NCI-H2227 treated with DMSO at 0.1 percent for 48 hours (cell line): ENCODE results near the gene ANKH.

Experiments
- DNase-seq: peaks from one replicate; lab custom pipeline; 2025; lab: John Stamatoyannopoulos, UW

ANKH gene

DNA sequence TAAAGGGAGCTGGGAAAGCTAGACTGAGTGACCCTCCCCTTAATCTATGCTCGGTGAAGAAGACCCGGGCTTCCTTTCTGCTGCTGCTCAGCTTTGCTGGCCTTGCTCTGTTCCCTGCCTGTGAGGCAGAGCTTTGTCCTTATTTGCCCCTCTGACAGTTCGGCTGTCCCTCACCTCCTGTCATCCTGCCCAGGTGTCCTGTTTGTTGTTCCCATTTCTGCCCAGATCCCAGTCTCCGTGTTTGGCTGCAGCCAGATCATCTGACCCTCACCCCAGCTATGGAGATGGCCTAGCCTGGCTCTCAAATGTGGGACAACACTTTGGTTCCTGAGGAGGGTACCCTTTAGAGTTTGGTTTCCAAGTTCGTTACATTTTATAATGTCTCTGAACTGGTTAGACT, 186.8 kb downstream of the ANKH start:
- DNase-seq: no peak

DNA sequence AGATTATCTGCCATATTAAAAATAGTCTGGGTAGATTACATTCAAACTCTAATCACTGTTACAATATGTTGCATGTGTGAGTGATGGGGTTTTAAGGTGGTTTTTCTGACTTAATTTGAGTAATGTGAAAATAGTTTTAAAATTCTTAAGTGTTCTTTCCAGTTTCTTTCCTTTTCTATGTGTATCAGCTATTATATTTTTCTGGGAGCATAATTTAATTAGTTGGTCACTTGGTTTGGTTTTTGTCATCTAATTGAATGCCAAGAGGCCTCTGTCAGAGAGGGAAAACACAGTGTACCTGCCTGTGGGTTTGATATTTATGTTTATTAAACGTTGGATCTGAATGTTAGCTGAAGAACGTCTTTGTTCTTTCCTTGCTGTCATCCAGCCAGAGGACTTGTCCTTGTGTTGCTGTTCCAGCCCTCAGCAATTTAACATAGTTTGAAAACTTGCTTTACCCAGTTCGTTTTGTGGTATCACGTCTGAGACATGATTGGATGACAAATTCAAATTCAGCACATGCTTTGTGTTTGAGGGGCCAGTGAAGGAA, 187.6 kb downstream of the ANKH start:
- DNase-seq: no peak

DNA sequence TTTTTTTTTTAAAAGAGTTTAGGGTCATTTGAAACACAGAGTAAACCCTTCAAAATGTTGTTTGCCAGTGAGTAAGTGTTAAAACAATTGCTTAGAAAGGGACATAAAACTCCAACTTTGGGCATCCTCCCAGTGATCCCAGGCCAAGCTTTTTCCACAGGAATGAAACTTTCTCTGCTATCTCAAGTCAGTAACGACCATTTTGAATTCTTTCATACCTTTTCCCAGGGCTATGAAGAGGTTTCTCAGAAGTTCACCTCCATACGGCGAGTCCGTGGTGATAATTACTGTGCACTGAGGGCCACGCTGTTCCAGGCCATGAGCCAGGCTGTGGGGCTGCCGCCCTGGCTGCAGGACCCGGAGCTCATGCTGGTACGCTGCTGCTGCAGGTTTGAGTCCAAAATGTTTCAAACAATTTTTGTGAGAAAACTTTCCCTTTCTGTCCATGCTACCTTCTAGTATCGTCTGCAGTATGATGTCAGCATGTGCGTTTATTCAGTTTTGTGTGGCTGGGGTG, 190.3 kb downstream of the ANKH start:
- no peak for DNase-seq

DNA sequence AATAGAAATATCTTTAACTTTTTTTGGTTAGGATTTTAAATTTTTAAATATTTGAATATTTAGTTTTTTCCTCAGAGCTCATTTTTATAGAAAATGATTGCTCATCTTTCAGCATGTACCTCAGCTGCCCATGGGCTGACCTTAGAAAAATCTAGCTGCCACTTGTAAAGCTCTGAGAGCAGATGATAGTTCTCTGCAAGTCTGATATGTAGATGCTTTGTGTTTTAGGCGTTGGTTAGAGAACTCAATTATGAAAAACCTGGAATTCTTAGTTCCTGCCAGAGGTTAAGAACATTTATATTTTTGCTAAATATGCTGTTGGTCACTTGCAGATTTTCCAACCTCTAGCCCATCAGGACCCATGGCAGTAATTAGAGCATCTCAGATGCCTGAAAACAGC, 192.0 kb downstream of the ANKH start:
- no peak for DNase-seq

DNA sequence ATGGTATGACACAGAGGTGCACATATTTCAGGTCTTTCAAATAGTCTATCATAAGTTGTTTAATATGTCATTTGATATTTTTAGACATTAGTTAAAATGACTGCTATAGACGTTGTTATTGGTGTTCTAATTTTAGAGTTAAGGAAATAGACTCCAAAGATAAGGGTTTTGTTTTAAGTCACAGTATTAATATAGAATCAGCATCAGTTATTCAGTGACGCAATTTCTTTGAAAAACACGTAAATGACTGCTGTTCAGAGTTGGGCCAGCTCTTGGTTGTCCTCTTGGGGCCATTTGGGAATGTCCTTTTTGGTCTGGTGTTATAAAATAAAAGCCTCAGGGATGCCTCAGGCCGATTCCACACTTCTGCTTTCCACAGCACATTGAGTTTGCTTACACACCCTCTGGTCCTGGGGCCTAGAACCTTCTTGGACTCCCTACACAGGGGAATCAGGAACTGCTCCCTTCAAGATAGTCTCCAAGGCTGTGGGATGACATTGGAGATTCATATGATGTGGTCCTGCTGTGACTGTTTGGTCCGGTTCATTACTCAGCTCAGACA, 192.7 kb downstream of the ANKH start:
- no peak for DNase-seq

DNA sequence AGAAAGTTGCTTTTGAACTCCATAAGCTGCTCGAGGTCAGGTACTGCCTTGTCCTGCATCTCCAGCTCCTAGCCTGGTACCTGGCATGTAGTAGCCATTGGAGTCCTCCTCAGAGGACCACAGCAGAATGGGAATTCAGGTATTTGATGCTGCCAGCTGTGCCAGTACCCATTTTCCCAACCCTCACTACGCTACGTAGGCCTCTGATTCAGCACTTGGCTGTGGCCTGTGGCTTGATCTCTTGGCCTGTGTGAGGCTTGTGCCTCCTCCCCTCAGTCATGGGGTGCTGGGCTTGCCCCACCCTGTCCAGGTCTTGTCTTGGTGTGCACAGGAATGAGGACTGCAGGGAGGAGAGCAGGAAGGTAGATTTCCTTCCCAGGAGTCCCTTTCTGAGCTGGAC, 195.3 kb downstream of the ANKH start:
- DNase-seq: no peak

DNA sequence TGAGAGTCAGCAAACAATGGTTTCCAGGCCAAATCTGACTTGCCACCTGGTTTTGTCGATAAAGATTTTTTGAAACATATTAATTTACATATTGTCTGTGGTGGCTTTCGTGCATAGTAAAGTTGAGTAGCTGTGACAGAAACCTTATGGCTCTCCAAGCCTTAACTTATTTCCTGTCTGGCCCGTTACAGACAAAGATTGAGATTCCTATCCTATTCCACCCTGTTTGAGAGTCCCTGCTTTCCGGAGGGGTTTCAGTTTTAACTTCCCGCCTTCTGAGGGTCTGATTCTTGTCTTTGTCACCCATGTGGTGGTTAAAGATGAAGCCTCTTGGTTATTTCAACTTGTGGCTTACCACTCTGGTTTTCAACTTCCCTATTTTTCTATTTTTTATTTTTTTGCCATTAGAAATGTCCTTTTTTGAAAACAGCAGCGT, 195.7 kb downstream of the ANKH start:
- no peak for DNase-seq

DNA sequence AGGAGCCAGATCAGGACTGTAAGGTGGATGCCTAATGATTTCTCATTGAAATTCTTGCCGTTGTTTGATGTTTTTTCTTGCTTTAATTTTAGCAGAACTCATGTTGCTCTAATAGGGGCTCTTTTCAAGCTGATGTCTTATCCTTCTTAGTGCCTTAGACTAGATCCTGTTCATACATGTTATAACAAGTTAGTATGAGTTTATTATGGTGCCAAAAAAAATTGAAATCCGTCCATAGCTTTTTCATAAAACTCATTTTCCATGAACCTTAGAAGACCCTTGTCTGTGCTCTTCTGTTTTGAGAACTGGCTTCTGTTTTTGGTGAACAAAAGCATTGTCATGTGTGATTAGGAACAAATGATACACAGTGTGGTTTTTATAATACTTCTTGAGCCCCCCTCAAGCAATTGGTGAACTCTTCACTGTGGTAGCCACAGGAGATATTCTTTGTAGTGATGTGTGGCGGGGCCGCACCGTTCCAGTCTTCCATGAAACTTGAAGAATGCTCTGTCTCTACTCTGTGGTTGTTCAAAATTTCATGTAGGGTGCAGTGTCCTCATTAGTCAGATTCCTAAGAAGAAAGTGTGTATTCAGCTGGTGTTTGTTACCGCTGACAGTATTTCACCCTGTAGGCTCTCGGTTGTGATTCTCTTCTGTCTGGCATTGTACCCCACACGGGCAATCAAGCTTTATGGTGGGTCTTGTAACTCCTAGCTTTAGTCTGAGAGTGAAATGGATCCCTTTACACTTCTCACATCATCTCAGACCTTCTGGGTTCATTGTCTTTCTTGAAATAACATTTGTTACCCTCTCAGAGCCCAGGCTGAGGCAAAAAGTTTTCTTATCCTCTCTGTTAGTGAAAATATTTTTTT, 196.4 kb downstream of the ANKH start:
- no peak for DNase-seq

DNA sequence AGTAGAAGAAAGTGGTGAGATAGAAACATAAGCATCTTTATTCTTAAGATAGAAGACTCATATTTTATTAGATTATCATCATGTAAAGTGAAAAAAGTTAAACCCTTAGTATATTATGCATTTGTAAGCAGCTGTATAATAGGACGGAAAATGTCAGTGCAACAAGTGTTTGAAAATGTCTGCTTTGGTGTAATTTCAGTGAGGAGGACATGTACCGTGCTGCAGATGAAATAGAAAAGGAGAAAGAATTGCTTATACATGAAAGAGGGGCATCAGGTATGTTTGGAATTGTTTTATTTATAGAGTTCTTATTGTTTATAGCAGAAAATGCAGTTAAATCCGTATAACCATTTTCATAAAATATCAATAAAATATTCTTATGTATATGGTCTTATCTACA, 198.1 kb downstream of the ANKH start:
- no peak for DNase-seq

DNA sequence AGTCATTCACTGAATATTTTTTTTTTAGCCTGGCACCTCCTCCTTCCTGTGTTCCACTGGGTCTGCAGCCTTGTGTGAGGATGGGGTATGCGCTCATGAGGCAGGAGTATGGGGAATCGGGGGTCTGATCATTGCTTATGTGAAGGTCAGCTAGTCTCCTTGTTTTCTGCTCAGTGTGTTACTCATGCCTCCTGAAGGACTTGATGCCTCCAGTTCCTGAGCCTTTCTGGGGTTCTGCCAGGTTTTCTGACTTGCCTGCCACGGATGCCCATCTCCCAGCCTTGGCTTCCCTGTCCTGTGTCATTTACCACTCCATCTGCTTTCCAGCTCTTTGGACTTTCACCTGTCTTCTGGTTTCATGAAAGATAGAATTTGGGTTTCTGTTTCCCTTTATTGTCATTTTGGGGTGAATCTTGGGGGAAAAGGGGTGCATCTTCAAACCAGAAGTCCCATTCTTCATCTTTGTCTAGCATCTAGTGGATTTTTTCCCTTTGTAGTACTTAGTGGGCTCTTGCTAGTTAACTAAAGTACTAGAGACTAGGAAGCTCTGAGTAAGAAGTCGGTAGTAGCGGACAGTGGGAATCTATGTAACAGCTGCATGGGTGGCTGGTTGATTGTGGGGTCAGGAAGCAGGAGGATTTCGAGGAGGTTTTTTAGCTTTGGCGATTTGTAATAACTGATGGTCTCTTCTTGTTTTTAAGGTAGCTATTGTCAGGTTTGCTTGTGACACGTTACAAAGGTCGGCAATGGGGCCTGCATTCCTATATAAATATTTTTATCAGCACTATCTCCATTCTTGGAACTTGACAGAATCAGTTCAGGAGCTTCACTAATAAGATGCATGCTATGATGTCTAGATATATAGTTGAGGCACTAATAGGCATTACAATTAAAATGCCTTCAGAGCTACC, 198.8 kb downstream of the ANKH start:
- DNase-seq: no peak

DNA sequence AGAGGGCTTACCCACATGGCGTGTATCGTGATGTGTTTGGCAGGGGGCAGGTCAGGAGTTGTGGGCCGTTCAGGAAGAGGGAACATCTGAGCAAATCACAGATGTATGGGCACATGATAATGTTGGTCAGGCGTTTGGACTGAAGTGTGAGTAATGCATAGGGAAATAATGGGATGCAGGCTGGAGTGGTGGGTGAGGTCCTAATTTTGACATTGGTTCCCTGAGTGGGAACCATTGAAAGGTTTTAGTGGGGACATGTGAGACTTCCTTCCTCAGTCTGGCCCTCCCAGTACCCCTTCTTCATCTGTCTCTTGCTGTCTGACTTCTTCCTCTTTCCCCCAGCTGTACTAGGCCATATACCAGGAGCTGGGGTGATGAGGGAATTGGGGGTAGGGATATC, 199.5 kb downstream of the ANKH start:
- no peak for DNase-seq

DNA sequence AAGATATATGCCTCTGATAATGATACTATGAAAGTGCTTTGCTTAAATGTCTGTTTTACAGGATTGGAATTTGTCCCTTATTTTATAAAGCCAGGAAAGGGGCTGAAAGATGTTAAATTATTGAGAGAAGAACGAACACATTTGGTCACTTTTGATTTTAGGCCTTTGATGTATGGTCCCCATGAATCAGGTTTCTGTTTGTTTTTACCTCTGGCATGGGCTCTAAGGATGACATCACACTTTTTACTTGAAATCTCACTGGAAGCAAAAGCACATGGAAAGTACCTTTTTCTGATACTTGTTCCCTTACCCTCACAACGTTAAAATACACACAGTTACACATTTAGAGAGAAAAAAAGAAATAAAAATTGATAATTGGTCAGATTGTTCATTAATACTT, 200.2 kb downstream of the ANKH start:
- DNase-seq: no peak

DNA sequence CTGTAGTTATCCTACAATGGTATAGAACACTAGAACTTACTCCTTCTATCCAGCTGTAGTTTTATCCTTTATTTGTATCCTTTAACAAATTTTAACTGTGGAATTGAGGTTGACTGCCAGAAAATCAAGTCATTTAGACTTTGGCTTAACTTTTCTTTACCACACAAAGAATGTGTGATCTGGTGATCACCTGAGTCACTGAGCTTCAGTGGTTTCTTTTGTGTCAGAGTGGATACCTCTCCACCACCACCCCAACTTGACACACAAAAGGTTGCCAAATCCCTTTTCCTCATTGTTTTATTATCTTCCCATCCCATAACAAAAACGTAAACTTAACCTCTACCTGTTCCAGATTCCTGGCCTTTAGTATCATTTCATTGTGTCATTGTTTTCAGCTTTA, 201.6 kb downstream of the ANKH start:
- no peak for DNase-seq

DNA sequence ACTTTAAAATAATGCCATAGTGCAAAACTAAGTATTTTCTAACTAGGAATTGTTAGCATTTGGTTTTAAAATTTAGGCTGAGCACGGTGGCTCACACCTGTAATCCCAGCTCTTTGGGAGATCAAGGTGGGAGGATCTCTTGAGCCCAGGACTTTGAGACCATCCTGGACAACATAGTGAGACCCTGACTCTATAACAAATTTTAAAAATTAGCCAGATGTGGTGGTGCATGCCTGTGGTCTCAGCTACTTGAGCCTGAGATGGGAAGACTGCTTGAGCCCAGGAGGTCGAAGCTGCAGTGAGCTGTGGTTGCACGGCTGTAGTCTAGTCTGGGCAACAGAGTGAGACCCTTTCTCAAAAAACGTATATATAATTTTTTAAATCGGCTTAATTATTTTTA, 202.2 kb downstream of the ANKH start:
- DNase-seq: no peak

DNA sequence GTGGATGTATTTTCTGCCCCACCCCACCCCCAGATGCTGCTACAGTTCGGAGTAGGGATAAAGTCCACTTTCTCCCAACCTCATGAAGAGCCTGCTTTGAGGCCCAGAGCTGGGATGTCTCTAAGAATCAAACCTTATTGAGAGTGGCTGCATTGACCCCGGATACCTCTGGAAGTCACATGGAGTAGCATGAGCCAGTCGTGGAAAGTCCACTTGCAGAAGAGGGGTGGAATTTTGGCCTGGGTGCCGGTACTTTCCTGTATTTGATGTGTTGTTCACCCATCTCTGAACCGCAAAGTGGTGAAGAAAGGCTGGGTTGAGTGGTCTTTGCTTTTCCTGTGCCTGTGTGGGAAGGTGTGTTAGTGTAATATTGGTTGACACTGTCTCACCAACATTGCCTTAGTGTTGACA, 203.4 kb downstream of the ANKH start:
- no peak for DNase-seq

DNA sequence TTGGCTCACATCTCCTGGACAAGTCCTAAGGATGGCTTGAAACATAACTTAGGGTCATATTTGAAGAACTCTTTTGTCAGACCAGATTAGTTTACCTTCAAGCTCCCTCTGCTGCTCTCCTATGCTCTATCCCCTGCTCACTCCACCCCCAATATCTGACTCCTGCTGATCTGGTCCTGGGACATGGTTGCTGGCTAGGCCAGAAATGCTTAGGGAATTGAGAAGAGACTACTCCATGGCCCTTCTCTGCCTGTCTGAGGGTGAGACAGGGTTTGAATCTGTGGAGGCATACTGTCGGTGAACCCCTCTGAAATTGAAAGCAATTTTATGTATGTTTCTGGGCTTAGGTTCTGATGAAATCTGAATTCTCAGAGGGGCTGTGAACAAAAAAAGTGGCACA, 203.8 kb downstream of the ANKH start:
- DNase-seq: no peak

DNA sequence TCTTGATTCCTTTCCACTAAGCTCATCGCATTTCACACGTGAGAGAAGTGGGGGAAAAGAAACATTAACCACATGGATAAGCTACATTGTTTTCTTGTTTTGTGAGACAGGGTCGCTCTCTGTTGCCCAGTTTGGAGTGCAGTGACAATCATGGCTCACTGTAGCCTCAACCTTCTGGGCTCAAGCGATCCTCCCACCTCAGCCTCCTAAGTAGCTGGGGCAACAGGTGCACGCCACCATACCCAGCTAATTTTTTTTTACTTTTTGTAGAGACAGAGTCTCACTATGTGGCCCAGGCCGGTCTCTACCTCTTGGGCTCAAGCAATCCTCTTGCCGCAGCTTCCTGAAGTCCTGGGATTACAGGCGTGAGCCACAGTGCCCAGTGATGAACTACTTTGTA, 204.3 kb downstream of the ANKH start:
- DNase-seq: no peak

DNA sequence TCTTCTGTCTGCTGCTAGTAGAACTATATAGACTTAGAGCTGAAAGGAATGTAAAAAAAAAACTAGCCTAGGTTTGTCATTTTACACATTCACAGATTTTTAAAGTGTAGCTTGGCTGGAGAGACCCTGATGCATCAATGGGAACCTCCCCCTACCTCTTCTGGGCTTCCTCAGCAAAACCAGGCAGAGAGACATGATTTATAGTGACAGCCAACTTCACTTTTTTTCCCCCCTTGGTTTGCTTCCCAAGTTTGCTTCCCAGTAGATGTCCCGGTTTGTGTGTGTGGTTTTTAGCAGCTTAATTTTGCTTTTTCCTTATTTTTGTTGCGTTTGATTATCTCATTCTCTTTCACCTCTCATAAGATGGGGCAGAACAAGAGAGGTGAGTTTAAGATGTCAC, 205.2 kb downstream of the ANKH start:
- no peak for DNase-seq

DNA sequence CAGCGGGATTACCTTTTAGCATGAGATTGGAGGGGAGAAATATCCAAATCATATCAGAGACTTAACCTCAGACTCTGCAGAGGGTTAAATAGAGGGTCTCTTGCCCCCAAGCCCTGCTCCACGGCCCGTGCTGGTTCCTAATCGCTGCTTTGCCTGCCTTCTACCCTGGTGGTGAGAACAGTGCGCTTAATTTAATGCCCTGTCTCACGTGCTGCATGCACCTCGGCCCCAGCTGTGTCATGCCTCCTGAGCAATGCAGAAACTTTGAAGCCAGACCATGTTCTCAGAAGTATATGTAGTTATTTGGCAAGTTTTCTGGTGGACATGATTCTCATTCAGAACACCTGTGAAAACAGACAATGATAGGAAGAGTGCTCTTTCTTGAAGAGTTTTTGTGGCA, 205.6 kb downstream of the ANKH start:
- no peak for DNase-seq

DNA sequence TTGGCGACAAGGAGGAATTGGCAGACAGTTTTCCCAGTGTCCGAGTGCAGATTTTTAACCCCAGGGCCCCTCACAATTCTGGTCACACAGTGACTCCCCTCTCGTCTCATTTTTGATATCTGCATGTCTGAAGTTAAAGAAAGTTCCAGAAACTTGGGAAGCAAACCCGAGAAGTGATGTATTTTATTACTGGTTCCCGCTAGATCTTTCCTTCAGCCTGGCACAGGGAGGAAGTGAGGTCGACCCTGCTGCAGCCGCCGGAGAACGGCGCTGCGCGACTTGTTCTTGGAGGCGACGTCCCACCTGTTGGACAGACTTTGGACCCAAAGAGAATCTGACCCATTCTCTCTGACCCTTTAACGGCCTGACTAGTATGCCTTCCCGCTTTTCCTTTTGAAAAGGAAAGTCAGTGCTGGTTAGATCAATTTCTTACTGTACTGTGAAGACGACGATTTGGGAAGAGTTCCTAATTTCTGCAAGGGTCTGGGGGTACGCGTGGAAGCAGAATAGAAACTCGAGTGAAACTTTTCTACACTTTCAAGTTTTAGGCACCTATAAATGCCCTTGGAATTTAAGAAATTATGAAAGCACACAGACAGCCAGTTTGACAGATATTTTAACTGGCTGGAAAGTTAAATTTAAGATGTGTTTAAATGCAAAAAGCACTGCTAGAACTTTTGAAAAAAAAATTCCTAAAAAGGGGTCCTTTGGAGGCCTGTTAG, 206.3 kb downstream of the ANKH start:
- peak; percentile 14 for DNase-seq

DNA sequence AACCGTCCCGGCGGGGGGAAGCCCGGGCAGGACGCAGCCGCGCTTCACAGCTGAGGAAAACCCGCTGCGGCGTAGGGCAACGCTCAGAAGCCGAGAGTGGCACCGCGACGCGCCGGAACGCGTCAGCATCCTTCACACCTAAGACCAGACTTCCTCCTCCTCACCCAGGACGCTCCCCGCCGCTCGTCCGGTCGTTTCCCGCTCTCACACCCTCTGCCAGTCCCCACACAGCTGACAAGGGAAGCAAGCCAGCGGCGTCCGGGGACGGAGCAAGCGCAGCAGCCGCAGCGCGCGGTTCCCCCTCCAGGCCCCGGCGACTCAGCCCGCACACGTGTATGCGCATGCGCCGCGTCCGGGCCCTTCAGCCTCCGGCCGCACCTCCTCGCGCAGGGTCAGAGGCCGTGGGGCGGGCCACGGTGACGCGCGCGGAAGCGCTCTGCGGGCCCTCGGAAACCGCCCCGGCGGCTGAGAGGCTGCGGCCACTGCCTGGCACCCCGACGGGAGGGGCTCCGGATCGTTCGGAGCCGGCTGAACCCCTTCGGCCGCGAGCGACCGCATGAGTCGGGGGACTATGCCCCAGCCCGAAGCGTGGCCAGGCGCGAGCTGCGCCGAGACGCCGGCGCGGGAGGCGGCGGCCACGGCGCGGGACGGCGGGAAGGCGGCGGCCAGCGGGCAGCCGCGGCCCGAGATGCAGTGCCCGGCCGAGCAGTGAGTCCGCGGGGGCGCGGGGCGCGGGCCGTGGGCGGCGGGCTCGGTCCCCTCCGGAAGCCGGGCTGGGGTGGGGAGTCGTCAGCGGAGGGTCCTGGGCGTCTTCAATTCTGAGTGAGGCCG, 207.1 kb downstream of the ANKH start, which contains the start of gene OTULIN:
Gene OTULIN (plus strand): TSS at position 449 of the 831 bp plus-strand sequence. CDS start 108 bp downstream, at position 557.
- peak; percentile 80 for DNase-seq
